Keratinocyte (primary cell): ENCODE data around the gene GRM4. TPM values are rescaled to one million over a fixed set of nuclear protein-coding genes. Genes with fewer than 3 reads are reported as not detected.

Experiments used
- DNase-seq: peaks from one replicate; pipeline ENCODE4 v3.0.0-alpha.2; 2011; ENCODE audit warnings: low read depth, missing footprints, low spot score
- FAIRE-seq: peaks from 2 replicates; lab custom pipeline; 2011; peaks lifted over from hg19 to GRCh38; lab: Jason Lieb, UNC
- H2AFZ ChIP-seq: 2 replicates; pipeline ENCODE4 v1.6.0; 2012; ENCODE audit warnings: low read length, control low read depth, inconsistent platforms; ENCODE audit not compliant: control insufficient read depth
- H3K27ac ChIP-seq: 2 replicates; pipeline ENCODE4 v1.5.1; 2011; ENCODE audit warnings: low read length; ENCODE audit not compliant: control insufficient read depth, insufficient read depth
- H3K27me3 ChIP-seq: 3 replicates; pipeline ENCODE4 v1.6.0; 2011; ENCODE audit warnings: low read length; ENCODE audit not compliant: control insufficient read depth, insufficient read depth; ENCODE audit errors: extremely low read depth
- H3K36me3 ChIP-seq, 2 experiments: 2 replicates in 1 of 2; 3 replicates in 1 of 2; pipeline ENCODE4 v1.5.1; 2011; ENCODE audit warnings: low read length in 2 of 2, mild to moderate bottlenecking in 1 of 2; ENCODE audit not compliant: control insufficient read depth in 2 of 2, insufficient read depth in 2 of 2; ENCODE audit errors: extremely low read depth in 1 of 2
- H3K4me1 ChIP-seq: 3 replicates; pipeline ENCODE4 v1.5.1; 2011; ENCODE audit warnings: low read length; ENCODE audit not compliant: control insufficient read depth, insufficient read depth; ENCODE audit errors: extremely low read depth
- H3K4me2 ChIP-seq: 3 replicates; pipeline ENCODE4 v1.6.0; 2011; ENCODE audit warnings: low read depth, low read length; ENCODE audit not compliant: control insufficient read depth, insufficient read depth; ENCODE audit errors: extremely low read depth
- H3K4me3 ChIP-seq, 3 experiments: fragments of 200-600 bp in 1 of 3; sonication (generic) in 1 of 3; 2 replicates in 2 of 3; 3 replicates in 1 of 3; pipeline ENCODE4 v1.5.1; 2011 to 2016; ENCODE audit warnings: low read length in 3 of 3, mild to moderate bottlenecking in 3 of 3, control low read depth in 2 of 3, inconsistent platforms in 1 of 3, low read depth in 1 of 3, mixed read lengths in 1 of 3, mixed run types in 1 of 3, moderate library complexity in 1 of 3; ENCODE audit not compliant: control insufficient read depth in 2 of 3, insufficient read depth in 2 of 3; ENCODE audit errors: extremely low read depth in 1 of 3
- H3K79me2 ChIP-seq: 2 replicates; pipeline ENCODE4 v1.6.0; 2012; ENCODE audit warnings: low read length; ENCODE audit not compliant: control insufficient read depth, insufficient read depth
- H3K9ac ChIP-seq: 3 replicates; pipeline ENCODE4 v1.6.0; 2011; ENCODE audit warnings: low read length; ENCODE audit not compliant: control insufficient read depth, insufficient read depth; ENCODE audit errors: extremely low read depth
- H3K9me1 ChIP-seq: 3 replicates; pipeline ENCODE4 v1.6.0; 2011; ENCODE audit warnings: low read length; ENCODE audit not compliant: control insufficient read depth, insufficient read depth; ENCODE audit errors: extremely low read depth
- H3K9me3 ChIP-seq: 2 replicates; pipeline ENCODE4 v1.5.1; 2012; ENCODE audit warnings: low read depth, low read length; ENCODE audit not compliant: control insufficient read depth
- H4K20me1 ChIP-seq: 3 replicates; pipeline ENCODE4 v1.6.0; 2011; ENCODE audit warnings: low read length; ENCODE audit not compliant: control insufficient read depth, insufficient read depth; ENCODE audit errors: extremely low read depth
- EZH2 ChIP-seq: IDR thresholded peaks from one replicate; pipeline ENCODE4 v1.6.1; 2012; ENCODE audit warnings: inconsistent platforms, mild to moderate bottlenecking, low read length, moderate library complexity
- dilution Hi-C: fragments of 300-500 bp; cut with MboI; formaldehyde crosslinking; loops from one replicate; pipeline ENCODE4 v1.7.0; 2020; ENCODE audit warnings: low sequenced_read_pairs; ENCODE audit not compliant: extremely low pct_ligation_motif_present
- polyA plus RNA-seq, 5 experiments: library from polyadenylated mRNA; depleted of rRNA in 3 of 5; stranded (reverse) in 3 of 5; stranded (forward) in 1 of 5; unstranded in 1 of 5; fragments of >200 nt; gene quantifications; 1 replicate in 1 of 5; 2 replicates in 3 of 5; 3 replicates in 1 of 5; pipeline versions ENCODE4 v1.2.1 to v1.2.3, GENCODE V29; 2011 to 2012; ENCODE audit warnings: missing spikeins in 2 of 5, low read depth in 1 of 5, low replicate concordance in 1 of 5
- TF ChIP-seq, protein P1 (sequence below), 3 experiments: IDR thresholded peaks in 1 of 3; conservative IDR thresholded peaks in 1 of 3; optimal IDR thresholded peaks in 1 of 3; 2 replicates in 2 of 3; 3 replicates in 1 of 3; pipeline versions ENCODE3 to v1.5.1; 2011; ENCODE audit warnings: low read length in 3 of 3, mild to moderate bottlenecking in 3 of 3, moderate library complexity in 2 of 3, control low read depth in 1 of 3, inconsistent platforms in 1 of 3; ENCODE audit not compliant: insufficient read depth in 2 of 3; ENCODE audit errors: extremely low read depth in 1 of 3

Gene GRM4
- polyA plus RNA-seq, 1 donor (not counting 4 experiments of a cell fraction or from before 2014, with no cell fraction given) = not detected

DNA sequence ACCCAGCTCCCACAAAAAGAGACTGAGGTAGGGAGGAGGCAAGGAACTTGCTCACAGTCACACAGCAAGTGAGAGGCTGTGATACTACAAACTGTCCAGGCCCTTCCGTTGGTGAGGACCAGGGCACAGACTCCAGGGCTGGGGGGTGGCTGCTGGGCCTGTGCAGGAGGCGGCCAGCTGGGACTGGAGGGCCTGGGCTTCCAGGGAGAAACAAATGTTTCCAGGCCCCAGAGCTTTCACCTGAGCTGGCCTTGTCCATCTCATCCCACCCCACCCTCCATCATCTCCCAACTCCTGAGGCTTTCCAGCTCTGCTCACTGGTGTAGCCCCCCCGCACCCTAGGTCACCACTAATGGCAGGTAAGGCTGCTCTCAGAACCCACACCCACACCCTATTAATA is 86.0 kb downstream of the GRM4 start:
- FAIRE-seq (no peak), DNase-seq (no peak)
- H4K20me1 ChIP-seq = no peaks in the 10 kb centered on the region
- H3K4me3 ChIP-seq = no peak overlapping the region
- no peaks in the 10 kb centered on the region for H3K9me1 ChIP-seq
- no peaks in the 10 kb centered on the region for H3K36me3 ChIP-seq
- no peak overlapping the region for H3K4me2 ChIP-seq
- dilution Hi-C loops = no loop called here
- H3K9ac ChIP-seq = no peak overlapping the region
- H3K27me3 ChIP-seq = peaks cover 33% of the 10 kb centered on the region
- H3K27ac ChIP-seq = no peak overlapping the region
- TF ChIP-seq EZH2 = no peak
- no peaks in the 10 kb centered on the region for H3K9me3 ChIP-seq
- H2AFZ ChIP-seq = no peak overlapping the region
- no peaks in the 10 kb centered on the region for H3K79me2 ChIP-seq
- no peaks in the 10 kb centered on the region for H3K4me1 ChIP-seq

DNA sequence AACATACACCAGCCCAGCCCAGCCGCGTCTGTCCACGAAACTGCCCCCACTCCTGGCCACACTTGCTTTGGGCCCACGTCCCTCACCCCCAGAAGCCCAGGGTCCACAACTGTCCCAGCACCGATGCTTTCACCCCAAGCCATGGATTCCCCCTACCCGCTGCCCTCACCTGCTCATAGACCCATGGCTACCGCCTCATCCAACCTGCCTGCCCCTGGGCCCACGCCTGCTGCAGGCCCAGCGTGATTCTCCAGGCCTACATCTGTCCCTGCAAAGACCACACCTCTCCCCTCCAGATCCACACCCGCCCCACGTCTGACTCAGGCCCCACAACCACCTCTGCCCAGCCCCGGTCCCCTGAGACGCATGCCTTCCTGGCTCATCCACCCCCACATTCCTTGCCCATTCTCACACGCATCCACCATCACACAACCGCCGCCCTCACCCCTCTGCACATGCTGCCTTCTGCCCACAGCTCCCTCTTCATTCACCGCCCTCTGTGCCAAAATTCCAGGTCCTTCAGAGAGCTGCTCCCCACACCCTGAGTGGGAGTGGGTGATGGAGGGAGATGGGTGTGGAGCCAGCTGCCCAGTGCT is 86.7 kb downstream of the GRM4 start:
- dilution Hi-C loops = no loop called here
- no peak overlapping the region for H2AFZ ChIP-seq
- no peaks in the 10 kb centered on the region for H3K79me2 ChIP-seq
- no peak overlapping the region for H3K4me3 ChIP-seq
- TF ChIP-seq, protein P1, sequence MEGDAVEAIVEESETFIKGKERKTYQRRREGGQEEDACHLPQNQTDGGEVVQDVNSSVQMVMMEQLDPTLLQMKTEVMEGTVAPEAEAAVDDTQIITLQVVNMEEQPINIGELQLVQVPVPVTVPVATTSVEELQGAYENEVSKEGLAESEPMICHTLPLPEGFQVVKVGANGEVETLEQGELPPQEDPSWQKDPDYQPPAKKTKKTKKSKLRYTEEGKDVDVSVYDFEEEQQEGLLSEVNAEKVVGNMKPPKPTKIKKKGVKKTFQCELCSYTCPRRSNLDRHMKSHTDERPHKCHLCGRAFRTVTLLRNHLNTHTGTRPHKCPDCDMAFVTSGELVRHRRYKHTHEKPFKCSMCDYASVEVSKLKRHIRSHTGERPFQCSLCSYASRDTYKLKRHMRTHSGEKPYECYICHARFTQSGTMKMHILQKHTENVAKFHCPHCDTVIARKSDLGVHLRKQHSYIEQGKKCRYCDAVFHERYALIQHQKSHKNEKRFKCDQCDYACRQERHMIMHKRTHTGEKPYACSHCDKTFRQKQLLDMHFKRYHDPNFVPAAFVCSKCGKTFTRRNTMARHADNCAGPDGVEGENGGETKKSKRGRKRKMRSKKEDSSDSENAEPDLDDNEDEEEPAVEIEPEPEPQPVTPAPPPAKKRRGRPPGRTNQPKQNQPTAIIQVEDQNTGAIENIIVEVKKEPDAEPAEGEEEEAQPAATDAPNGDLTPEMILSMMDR (optimal IDR thresholded peaks at IDR 0.05 in 1 of 3, IDR thresholded peaks at IDR 0.05 in 1 of 3, conservative IDR thresholded peaks at IDR 0.05 in 1 of 3; ENCODE audit: extremely low read depth in 1 of 3, insufficient read depth in 2 of 3, low read length in 3 of 3) = no peak
- TF ChIP-seq EZH2 = no peak
- no peaks in the 10 kb centered on the region for H3K9me1 ChIP-seq
- no peaks in the 10 kb centered on the region for H3K9me3 ChIP-seq
- no peak overlapping the region for H3K9ac ChIP-seq
- no peak overlapping the region for H3K27ac ChIP-seq
- FAIRE-seq (no peak), DNase-seq (no peak)
- H4K20me1 ChIP-seq = no peaks in the 10 kb centered on the region
- peaks cover 27% of the 10 kb centered on the region for H3K27me3 ChIP-seq
- no peaks in the 10 kb centered on the region for H3K36me3 ChIP-seq
- H3K4me1 ChIP-seq = no peaks in the 10 kb centered on the region
- H3K4me2 ChIP-seq = no peak overlapping the region

DNA sequence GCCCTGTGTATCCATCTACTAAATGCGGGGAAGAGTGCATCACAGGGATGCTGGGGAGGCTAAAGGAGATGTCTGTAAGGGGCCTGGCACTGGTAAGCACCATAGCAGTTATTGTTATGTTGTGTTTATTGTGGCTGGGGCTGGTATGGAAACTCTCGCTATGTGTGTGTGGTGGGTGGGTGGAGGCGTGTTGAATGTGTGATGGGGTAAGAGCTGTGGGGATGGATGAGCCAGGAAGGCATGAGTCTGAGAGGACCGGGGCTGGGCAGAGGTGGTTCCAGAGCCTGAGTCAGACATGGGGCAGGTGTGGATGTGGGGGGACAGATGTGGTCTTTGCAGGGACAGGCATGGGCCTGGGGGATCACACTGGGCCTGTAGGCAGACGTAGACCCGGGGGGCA is 88.1 kb downstream of the GRM4 start:
- no peaks in the 10 kb centered on the region for H3K9me3 ChIP-seq
- TF ChIP-seq, protein P1 (optimal IDR thresholded peaks at IDR 0.05 in 1 of 3, IDR thresholded peaks at IDR 0.05 in 1 of 3, conservative IDR thresholded peaks at IDR 0.05 in 1 of 3; ENCODE audit: extremely low read depth in 1 of 3, insufficient read depth in 2 of 3, low read length in 3 of 3) = no peak
- TF ChIP-seq EZH2 = no peak
- H3K4me1 ChIP-seq = no peaks in the 10 kb centered on the region
- no peak overlapping the region for H3K4me3 ChIP-seq
- H2AFZ ChIP-seq = no peak overlapping the region
- FAIRE-seq = no peak
- H3K4me2 ChIP-seq = no peak overlapping the region
- no peaks in the 10 kb centered on the region for H3K79me2 ChIP-seq
- H3K9ac ChIP-seq = no peak overlapping the region
- DNase-seq = no peak
- dilution Hi-C loops = no loop called here
- H3K27ac ChIP-seq = no peak overlapping the region
- H3K9me1 ChIP-seq = no peaks in the 10 kb centered on the region
- H3K36me3 ChIP-seq = no peaks in the 10 kb centered on the region
- H4K20me1 ChIP-seq = no peaks in the 10 kb centered on the region
- H3K27me3 ChIP-seq = peaks cover 13% of the 10 kb centered on the region
